WTC11 (cell line): Measurements from ENCODE around the gene IFI6. TPM values are rescaled to one million over a fixed set of nuclear protein-coding genes. Genes with fewer than 3 reads are reported as not detected.

ENCODE experiments used
- ATAC-seq: fragments of 200-7000 bp; cut with Tn5 transposase; 2 replicates; pipeline ENCODE4 v1.10.0; 2021; ENCODE audit warnings: mild to moderate bottlenecking, moderate library complexity
- CTCF ChIA-PET: fragments of 300-600 bp; sonication (Branson Sonifier 250); formaldehyde crosslinking; loops from one replicate; lab custom pipeline; 2021; ENCODE audit warnings: antibody characterized with exemption; lab: Charles Lee
- POLR2A ChIA-PET: fragments of 350-600 bp; sonication (Branson Sonifier 250); formaldehyde crosslinking; loops from one replicate; lab custom pipeline; 2021; ENCODE audit warnings: antibody characterized with exemption; lab: Charles Lee
- DNase-seq: peaks from one replicate; pipeline ENCODE4 v3.0.0; 2021; ENCODE audit warnings: low spot score
- H3K27ac Mint-ChIP-seq: 2 replicates; pipeline ENCODE4 v1.8.0; 2021; ENCODE audit warnings: mixed read lengths
- H3K27me3 Mint-ChIP-seq: 2 replicates; pipeline ENCODE4 v1.8.0; 2021; ENCODE audit warnings: low read depth, mild to moderate bottlenecking, moderate library complexity, mixed read lengths
- H3K36me3 Mint-ChIP-seq: 2 replicates; pipeline ENCODE4 v1.8.0; 2021; ENCODE audit warnings: mixed read lengths
- H3K4me1 Mint-ChIP-seq: 2 replicates; pipeline ENCODE4 v1.8.0; 2022; ENCODE audit warnings: mixed read lengths
- H3K4me3 Mint-ChIP-seq: 2 replicates; pipeline ENCODE4 v1.8.0; 2021; ENCODE audit warnings: mild to moderate bottlenecking, moderate library complexity, mixed read lengths
- H3K9me3 Mint-ChIP-seq: 2 replicates; pipeline ENCODE4 v1.8.0; 2021; ENCODE audit warnings: mixed read lengths
- ATF1 ChIP-seq: sonication (generic); formaldehyde crosslinking; IDR thresholded peaks from 2 replicates; pipeline ENCODE4 v1.8.1; 2023; ENCODE audit warnings: mild to moderate bottlenecking, moderate library complexity, missing genetic modification reagents
- GRHL2 ChIP-seq: fragments of 250-450 bp; sonication (Bioruptor Pico); IDR thresholded peaks from 2 replicates; pipeline ENCODE4 v1.8.0; 2022; ENCODE audit warnings: mild to moderate bottlenecking, moderate library complexity; ENCODE audit not compliant: insufficient replicate concordance, severe bottlenecking
- GTF2I ChIP-seq: fragments of 250-450 bp; sonication (Bioruptor Pico); conservative IDR thresholded peaks from 2 replicates; pipeline ENCODE4 v1.4.0; 2021; ENCODE audit warnings: mild to moderate bottlenecking
- HMGA2 ChIP-seq: fragments of 250-450 bp; sonication (Bioruptor Pico); IDR thresholded peaks from 2 replicates; pipeline ENCODE4 v1.4.0; 2021; ENCODE audit warnings: mild to moderate bottlenecking, moderate library complexity
- KAT7 ChIP-seq: sonication (generic); formaldehyde crosslinking; IDR thresholded peaks from 2 replicates; pipeline ENCODE4 v1.8.1; 2023; ENCODE audit warnings: missing genetic modification reagents, mild to moderate bottlenecking, borderline replicate concordance
- NFYB ChIP-seq: sonication (generic); formaldehyde crosslinking; conservative IDR thresholded peaks from 2 replicates; pipeline ENCODE4 v1.8.0; 2022; ENCODE audit warnings: low read depth, missing genetic modification reagents
- SOX15 ChIP-seq: fragments of 250-450 bp; sonication (Bioruptor Pico); IDR thresholded peaks from 2 replicates; pipeline ENCODE4 v1.9.0; 2021; ENCODE audit warnings: mild to moderate bottlenecking
- ZBTB21 ChIP-seq: sonication (generic); formaldehyde crosslinking; IDR thresholded peaks from 2 replicates; pipeline ENCODE4 v1.8.1; 2023; ENCODE audit warnings: mild to moderate bottlenecking, missing genetic modification reagents, borderline replicate concordance
- ZNF232 ChIP-seq: sonication (generic); formaldehyde crosslinking; IDR thresholded peaks from 2 replicates; pipeline ENCODE4 v1.8.0; 2022; ENCODE audit warnings: mild to moderate bottlenecking, missing genetic modification reagents
- ZNF671 ChIP-seq: fragments of 250-450 bp; sonication (Bioruptor Pico); IDR thresholded peaks from 2 replicates; pipeline ENCODE4 v1.8.0; 2021; ENCODE audit warnings: mild to moderate bottlenecking
- total RNA-seq: library from RNA; stranded (reverse); gene quantifications from 3 replicates; pipeline ENCODE4 v1.2.3, GENCODE V29; 2021
- TF ChIP-seq, protein P1 (sequence below): sonication (generic); formaldehyde crosslinking; IDR thresholded peaks from 2 replicates; pipeline ENCODE4 v1.8.1; 2022; ENCODE audit warnings: low read depth, mild to moderate bottlenecking, moderate library complexity, missing genetic modification reagents, borderline replicate concordance
- TF ChIP-seq, protein P2 (sequence below): sonication (generic); formaldehyde crosslinking; IDR thresholded peaks from 2 replicates; pipeline ENCODE4 v1.8.1; 2023; ENCODE audit warnings: mild to moderate bottlenecking, missing genetic modification reagents, moderate library complexity
- TF ChIP-seq, protein P3 (sequence below): fragments of 250-450 bp; sonication (Bioruptor Pico); IDR thresholded peaks from 2 replicates; pipeline ENCODE4 v1.9.0; 2021; ENCODE audit warnings: moderate library complexity, mild to moderate bottlenecking, inconsistent platforms, borderline replicate concordance
- TF ChIP-seq, protein P4 (sequence below): sonication (generic); formaldehyde crosslinking; IDR thresholded peaks from 2 replicates; pipeline ENCODE4 v1.8.1; 2023; ENCODE audit warnings: mild to moderate bottlenecking, missing genetic modification reagents, moderate library complexity
- TF ChIP-seq, protein P5 (sequence below): sonication (generic); formaldehyde crosslinking; IDR thresholded peaks from 2 replicates; pipeline ENCODE4 v1.8.0; 2022; ENCODE audit warnings: mild to moderate bottlenecking, missing genetic modification reagents
- TF ChIP-seq, protein P6 (sequence below): fragments of 250-450 bp; sonication (Bioruptor Pico); IDR thresholded peaks from 2 replicates; pipeline ENCODE4 v2.1.2; 2022; ENCODE audit warnings: mild to moderate bottlenecking, moderate library complexity
- TF ChIP-seq, protein P7 (sequence below): sonication (generic); formaldehyde crosslinking; IDR thresholded peaks from 2 replicates; pipeline ENCODE4 v1.8.1; 2022; ENCODE audit warnings: missing genetic modification reagents, borderline replicate concordance
- TF ChIP-seq, protein P8 (sequence below): sonication (generic); formaldehyde crosslinking; IDR thresholded peaks from 2 replicates; pipeline ENCODE4 v1.8.1; 2022; ENCODE audit warnings: low read depth, missing genetic modification reagents, borderline replicate concordance
- TF ChIP-seq, protein P9 (sequence below): fragments of 250-450 bp; sonication (Bioruptor Pico); IDR thresholded peaks from 2 replicates; pipeline ENCODE4 v1.8.0; 2021; ENCODE audit warnings: mild to moderate bottlenecking

Gene IFI6
- total RNA-seq, 1 experiment from 2014 or later, result 4.5 TPM

DNA sequence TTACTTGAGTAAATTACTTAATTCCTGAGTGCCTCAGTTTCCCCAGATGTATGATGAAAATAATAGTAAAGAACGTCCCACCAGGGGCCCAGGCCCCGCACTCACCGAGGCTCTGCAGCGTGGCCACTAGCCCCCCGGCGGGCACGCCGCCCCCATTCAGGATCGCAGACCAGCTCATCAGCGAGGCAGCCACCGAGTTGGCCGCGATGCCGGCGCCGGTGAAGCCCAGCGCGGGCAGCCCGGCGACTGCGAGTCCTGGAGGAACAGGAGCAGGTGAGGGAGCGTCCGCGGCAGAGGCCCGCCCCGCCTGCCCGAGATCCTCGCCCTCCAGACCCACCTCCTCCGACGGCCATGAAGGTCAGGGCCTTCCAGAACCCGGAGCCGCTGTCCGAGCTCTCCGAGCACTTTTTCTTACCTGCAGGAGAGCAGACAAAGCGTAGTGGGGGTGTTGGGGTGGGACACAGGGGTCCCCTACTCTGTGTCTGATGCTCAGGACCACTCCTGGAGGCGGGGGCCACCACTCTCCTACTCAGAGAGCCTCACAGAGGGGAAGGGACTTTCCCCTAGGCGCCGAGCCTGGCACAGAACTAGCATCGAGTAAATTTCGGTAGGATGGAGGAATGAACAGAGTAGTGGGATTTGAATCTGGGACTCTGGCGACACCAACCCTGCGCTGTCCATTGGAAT lies 3.7 kb downstream of the IFI6 start (continued):
- TF ChIP-seq, protein P1, sequence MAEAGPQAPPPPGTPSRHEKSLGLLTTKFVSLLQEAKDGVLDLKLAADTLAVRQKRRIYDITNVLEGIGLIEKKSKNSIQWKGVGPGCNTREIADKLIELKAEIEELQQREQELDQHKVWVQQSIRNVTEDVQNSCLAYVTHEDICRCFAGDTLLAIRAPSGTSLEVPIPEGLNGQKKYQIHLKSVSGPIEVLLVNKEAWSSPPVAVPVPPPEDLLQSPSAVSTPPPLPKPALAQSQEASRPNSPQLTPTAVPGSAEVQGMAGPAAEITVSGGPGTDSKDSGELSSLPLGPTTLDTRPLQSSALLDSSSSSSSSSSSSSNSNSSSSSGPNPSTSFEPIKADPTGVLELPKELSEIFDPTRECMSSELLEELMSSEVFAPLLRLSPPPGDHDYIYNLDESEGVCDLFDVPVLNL (CRISPR knock-in tag), result no peak
- no peak for TF ChIP-seq ZNF232 (CRISPR knock-in tag)
- TF ChIP-seq, protein P2, sequence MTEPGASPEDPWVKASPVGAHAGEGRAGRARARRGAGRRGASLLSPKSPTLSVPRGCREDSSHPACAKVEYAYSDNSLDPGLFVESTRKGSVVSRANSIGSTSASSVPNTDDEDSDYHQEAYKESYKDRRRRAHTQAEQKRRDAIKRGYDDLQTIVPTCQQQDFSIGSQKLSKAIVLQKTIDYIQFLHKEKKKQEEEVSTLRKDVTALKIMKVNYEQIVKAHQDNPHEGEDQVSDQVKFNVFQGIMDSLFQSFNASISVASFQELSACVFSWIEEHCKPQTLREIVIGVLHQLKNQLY (CRISPR knock-in tag), result no peak

DNA sequence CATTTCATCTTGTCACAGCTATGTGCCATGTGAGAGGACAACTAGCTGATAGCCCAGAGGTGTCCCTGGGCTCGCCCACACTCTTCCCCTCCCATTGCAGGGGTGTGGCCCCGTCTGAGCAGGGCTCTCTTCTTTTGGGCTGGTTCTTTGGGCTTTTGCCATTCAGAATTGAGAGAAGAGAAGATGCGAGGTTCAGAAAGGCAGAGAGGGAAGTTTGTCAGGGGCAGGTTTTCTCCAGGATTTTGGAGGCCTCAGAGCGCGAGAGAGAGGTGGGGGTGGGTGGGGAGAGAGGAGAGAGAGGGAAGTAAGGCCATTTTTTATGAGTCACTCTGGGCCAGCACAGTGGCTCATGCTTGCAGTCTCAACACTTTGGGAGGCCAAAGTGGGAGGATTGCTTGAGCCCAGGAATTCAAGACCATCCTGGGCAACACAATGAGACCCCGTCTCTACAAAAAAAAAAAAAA lies 5.2 kb downstream of the IFI6 start:
- Mint-ChIP-seq H3K36me3 (no peaks in the 10 kb centered on the region), H3K4me3 (no peak overlapping the region), H3K4me1 (peaks cover 17% of the 10 kb centered on the region), H3K27ac (no peak overlapping the region), H3K27me3 (peaks cover 19% of the 10 kb centered on the region), H3K9me3 (no peaks in the 10 kb centered on the region)
- TF ChIP-seq HMGA2 (no peak), GTF2I (no peak), ZBTB21 (no peak), KAT7 (CRISPR knock-in tag) (no peak), NFYB (no peak), SOX15 (CRISPR knock-in tag) (no peak), ATF1 (CRISPR knock-in tag) (no peak), GRHL2 (CRISPR knock-in tag) (no peak), ZNF671 (no peak)
- TF ChIP-seq, protein P3, sequence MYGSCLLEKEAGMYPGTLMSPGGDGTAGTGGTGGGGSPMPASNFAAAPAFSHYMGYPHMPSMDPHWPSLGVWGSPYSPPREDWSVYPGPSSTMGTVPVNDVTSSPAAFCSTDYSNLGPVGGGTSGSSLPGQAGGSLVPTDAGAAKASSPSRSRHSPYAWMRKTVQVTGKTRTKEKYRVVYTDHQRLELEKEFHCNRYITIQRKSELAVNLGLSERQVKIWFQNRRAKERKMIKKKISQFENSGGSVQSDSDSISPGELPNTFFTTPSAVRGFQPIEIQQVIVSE, result no peak
- TF ChIP-seq, protein P1 (CRISPR knock-in tag), result no peak
- TF ChIP-seq, protein P2 (CRISPR knock-in tag), result no peak
- DNase-seq, result no peak
- POLR2A ChIA-PET, result interaction anchor here (0.6 kb wide), 1 partner anchor 82 kb away, joined by 3 read pairs; no protein-coding TSS in a partner anchor
- no peak for ATAC-seq
- CTCF ChIA-PET, result interaction anchor here (0.6 to 10.1 kb wide), 5 partner anchors 55 to 510 kb away, joined by 3 to 367 read pairs (median 4); partner anchors contain the start of gene AHDC1

DNA sequence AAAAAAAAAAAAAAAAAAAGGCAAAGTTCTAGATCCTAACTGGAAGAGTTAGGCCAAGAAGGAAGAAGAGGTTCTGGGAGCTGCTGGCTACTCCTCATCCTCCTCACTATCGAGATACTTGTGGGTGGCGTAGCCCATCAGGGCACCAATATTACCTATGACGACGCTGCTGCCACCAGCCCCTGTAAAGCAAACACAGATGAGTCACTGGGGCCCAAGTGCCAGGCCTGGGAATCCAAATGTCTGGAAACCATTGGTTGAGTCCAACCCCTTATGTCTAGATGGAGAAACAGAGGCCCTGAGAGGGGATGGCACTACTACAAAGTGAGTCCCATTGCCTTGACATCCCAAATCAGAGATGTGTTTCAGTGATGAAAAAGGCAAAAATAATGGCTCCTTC lies 5.7 kb downstream of the IFI6 start:
- CTCF ChIA-PET, result interaction anchor here (10.1 kb wide), 1 partner anchor 55 kb away, joined by 367 read pairs; the partner anchor contains the start of gene AHDC1
- Mint-ChIP-seq H3K36me3 (no peaks in the 10 kb centered on the region), H3K27ac (no peak overlapping the region), H3K9me3 (no peaks in the 10 kb centered on the region), H3K4me3 (no peak overlapping the region), H3K4me1 (peaks cover 16% of the 10 kb centered on the region), H3K27me3 (peaks cover 19% of the 10 kb centered on the region)
- DNase-seq, result no peak
- no peak for ATAC-seq
- POLR2A ChIA-PET, result interaction anchor here (0.6 kb wide), 1 partner anchor 83 kb away, joined by 3 read pairs; no protein-coding TSS in a partner anchor
- TF ChIP-seq, protein P4, sequence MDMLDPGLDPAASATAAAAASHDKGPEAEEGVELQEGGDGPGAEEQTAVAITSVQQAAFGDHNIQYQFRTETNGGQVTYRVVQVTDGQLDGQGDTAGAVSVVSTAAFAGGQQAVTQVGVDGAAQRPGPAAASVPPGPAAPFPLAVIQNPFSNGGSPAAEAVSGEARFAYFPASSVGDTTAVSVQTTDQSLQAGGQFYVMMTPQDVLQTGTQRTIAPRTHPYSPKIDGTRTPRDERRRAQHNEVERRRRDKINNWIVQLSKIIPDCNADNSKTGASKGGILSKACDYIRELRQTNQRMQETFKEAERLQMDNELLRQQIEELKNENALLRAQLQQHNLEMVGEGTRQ (CRISPR knock-in tag), result no peak
- TF ChIP-seq, protein P5, sequence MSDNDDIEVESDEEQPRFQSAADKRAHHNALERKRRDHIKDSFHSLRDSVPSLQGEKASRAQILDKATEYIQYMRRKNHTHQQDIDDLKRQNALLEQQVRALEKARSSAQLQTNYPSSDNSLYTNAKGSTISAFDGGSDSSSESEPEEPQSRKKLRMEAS, result no peak
- TF ChIP-seq, protein P6, sequence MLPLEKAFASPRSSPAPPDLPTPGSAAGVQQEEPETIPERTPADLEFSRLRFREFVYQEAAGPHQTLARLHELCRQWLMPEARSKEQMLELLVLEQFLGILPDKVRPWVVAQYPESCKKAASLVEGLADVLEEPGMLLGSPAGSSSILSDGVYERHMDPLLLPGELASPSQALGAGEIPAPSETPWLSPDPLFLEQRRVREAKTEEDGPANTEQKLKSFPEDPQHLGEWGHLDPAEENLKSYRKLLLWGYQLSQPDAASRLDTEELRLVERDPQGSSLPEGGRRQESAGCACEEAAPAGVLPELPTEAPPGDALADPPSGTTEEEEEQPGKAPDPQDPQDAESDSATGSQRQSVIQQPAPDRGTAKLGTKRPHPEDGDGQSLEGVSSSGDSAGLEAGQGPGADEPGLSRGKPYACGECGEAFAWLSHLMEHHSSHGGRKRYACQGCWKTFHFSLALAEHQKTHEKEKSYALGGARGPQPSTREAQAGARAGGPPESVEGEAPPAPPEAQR (CRISPR knock-in tag), result no peak
- TF ChIP-seq, protein P7, sequence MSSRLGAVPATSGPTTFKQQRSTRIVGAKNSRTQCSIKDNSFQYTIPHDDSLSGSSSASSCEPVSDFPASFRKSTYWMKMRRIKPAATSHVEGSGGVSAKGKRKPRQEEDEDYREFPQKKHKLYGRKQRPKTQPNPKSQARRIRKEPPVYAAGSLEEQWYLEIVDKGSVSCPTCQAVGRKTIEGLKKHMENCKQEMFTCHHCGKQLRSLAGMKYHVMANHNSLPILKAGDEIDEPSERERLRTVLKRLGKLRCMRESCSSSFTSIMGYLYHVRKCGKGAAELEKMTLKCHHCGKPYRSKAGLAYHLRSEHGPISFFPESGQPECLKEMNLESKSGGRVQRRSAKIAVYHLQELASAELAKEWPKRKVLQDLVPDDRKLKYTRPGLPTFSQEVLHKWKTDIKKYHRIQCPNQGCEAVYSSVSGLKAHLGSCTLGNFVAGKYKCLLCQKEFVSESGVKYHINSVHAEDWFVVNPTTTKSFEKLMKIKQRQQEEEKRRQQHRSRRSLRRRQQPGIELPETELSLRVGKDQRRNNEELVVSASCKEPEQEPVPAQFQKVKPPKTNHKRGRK (CRISPR knock-in tag), result no peak
- TF ChIP-seq, protein P8, sequence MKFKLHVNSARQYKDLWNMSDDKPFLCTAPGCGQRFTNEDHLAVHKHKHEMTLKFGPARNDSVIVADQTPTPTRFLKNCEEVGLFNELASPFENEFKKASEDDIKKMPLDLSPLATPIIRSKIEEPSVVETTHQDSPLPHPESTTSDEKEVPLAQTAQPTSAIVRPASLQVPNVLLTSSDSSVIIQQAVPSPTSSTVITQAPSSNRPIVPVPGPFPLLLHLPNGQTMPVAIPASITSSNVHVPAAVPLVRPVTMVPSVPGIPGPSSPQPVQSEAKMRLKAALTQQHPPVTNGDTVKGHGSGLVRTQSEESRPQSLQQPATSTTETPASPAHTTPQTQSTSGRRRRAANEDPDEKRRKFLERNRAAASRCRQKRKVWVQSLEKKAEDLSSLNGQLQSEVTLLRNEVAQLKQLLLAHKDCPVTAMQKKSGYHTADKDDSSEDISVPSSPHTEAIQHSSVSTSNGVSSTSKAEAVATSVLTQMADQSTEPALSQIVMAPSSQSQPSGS (CRISPR knock-in tag), result no peak
- no peak for TF ChIP-seq ATF1 (CRISPR knock-in tag)
- TF ChIP-seq, protein P9, sequence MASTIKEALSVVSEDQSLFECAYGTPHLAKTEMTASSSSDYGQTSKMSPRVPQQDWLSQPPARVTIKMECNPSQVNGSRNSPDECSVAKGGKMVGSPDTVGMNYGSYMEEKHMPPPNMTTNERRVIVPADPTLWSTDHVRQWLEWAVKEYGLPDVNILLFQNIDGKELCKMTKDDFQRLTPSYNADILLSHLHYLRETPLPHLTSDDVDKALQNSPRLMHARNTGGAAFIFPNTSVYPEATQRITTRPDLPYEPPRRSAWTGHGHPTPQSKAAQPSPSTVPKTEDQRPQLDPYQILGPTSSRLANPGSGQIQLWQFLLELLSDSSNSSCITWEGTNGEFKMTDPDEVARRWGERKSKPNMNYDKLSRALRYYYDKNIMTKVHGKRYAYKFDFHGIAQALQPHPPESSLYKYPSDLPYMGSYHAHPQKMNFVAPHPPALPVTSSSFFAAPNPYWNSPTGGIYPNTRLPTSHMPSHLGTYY, result no peak
